IPS-18a (cell line): ENCODE data around the gene FBXW11.

Source experiments
- H3K27ac ChIP-seq: one replicate; pipeline ENCODE4 v1.5.1; 2013; ENCODE audit warnings: low read length
- H3K27me3 ChIP-seq: one replicate; pipeline ENCODE4 v1.6.1; 2013; ENCODE audit warnings: mild to moderate bottlenecking, low read length; ENCODE audit not compliant: control insufficient read depth, insufficient read depth
- H3K36me3 ChIP-seq: one replicate; pipeline ENCODE4 v1.6.1; 2013; ENCODE audit warnings: low read depth, low read length; ENCODE audit not compliant: control insufficient read depth
- H3K4me1 ChIP-seq: one replicate; pipeline ENCODE4 v1.6.1; 2013; ENCODE audit warnings: low read depth, low read length; ENCODE audit not compliant: control insufficient read depth
- H3K4me3 ChIP-seq: one replicate; pipeline ENCODE4 v1.5.1; 2013; ENCODE audit warnings: low read length
- H3K9ac ChIP-seq: one replicate; pipeline ENCODE4 v1.6.1; 2013; ENCODE audit warnings: mild to moderate bottlenecking, low read length, moderate library complexity
- H3K9me3 ChIP-seq: one replicate; pipeline ENCODE4 v1.6.1; 2013; ENCODE audit warnings: low read depth, low read length; ENCODE audit not compliant: control insufficient read depth

Gene FBXW11

GRCh38 chr5:171855265-171855664 is 151.2 kb downstream of the FBXW11 start:
- H3K9me3 ChIP-seq: no peaks in the 10 kb centered on the region

GRCh38 chr5:171852255-171852681 is 154.2 kb downstream of the FBXW11 start:
- no peaks in the 10 kb centered on the region for H3K9me3 ChIP-seq
- H3K27me3 ChIP-seq: no peaks in the 10 kb centered on the region
- H3K36me3 ChIP-seq: no peaks in the 10 kb centered on the region
- peaks cover 4% of the 10 kb centered on the region for H3K4me1 ChIP-seq
- no peak overlapping the region for H3K9ac ChIP-seq
- H3K27ac ChIP-seq: no peak overlapping the region
- H3K4me3 ChIP-seq: no peak overlapping the region

More at GRCh38 chr5:171855265-171855664, 151.2 kb downstream of the FBXW11 start:
- no peaks in the 10 kb centered on the region for H3K27me3 ChIP-seq
- no peaks in the 10 kb centered on the region for H3K36me3 ChIP-seq
- H3K4me3 ChIP-seq: no peak overlapping the region
- peaks cover 4% of the 10 kb centered on the region for H3K4me1 ChIP-seq
- no peak overlapping the region for H3K9ac ChIP-seq
- no peak overlapping the region for H3K27ac ChIP-seq

GRCh38 chr5:171851251-171851650 is 155.2 kb downstream of the FBXW11 start:
- Histone ChIP-seq H3K9me3 (no peaks in the 10 kb centered on the region), H3K4me1 (peaks cover 4% of the 10 kb centered on the region), H3K27ac (no peak overlapping the region), H3K4me3 (no peak overlapping the region), H3K9ac (no peak overlapping the region), H3K36me3 (no peaks in the 10 kb centered on the region), H3K27me3 (no peaks in the 10 kb centered on the region)

- H3K27ac ChIP-seq: no peak overlapping the region
- H3K4me1 ChIP-seq: peaks cover 4% of the 10 kb centered on the region
- no peaks in the 10 kb centered on the region for H3K36me3 ChIP-seq
- no peak overlapping the region for H3K9ac ChIP-seq
- H3K27me3 ChIP-seq: no peaks in the 10 kb centered on the region
- no peak overlapping the region for H3K4me3 ChIP-seq
- no peaks in the 10 kb centered on the region for H3K9me3 ChIP-seq
Observed at GRCh38 chr5:171850324-171850947, 156.0 kb downstream of the FBXW11 start.

GRCh38 chr5:171849585-171850323 is 156.7 kb downstream of the FBXW11 start:
- H3K4me1 ChIP-seq: peaks cover 4% of the 10 kb centered on the region
- no peaks in the 10 kb centered on the region for H3K9me3 ChIP-seq

GRCh38 chr5:171848911-171849520 is 157.4 kb downstream of the FBXW11 start:
- Histone ChIP-seq H3K27me3 (no peaks in the 10 kb centered on the region), H3K4me1 (peaks cover 4% of the 10 kb centered on the region), H3K4me3 (no peak overlapping the region), H3K27ac (no peak overlapping the region), H3K36me3 (no peaks in the 10 kb centered on the region), H3K9ac (no peak overlapping the region), H3K9me3 (no peaks in the 10 kb centered on the region)

More at GRCh38 chr5:171849585-171850323, 156.7 kb downstream of the FBXW11 start:
- no peak overlapping the region for H3K27ac ChIP-seq
- H3K27me3 ChIP-seq: no peaks in the 10 kb centered on the region
- no peak overlapping the region for H3K4me3 ChIP-seq
- no peaks in the 10 kb centered on the region for H3K36me3 ChIP-seq
- H3K9ac ChIP-seq: no peak overlapping the region

- H3K36me3 ChIP-seq: no peaks in the 10 kb centered on the region
- H3K9ac ChIP-seq: no peak overlapping the region
- no peaks in the 10 kb centered on the region for H3K27me3 ChIP-seq
- no peaks in the 10 kb centered on the region for H3K9me3 ChIP-seq
- H3K27ac ChIP-seq: no peak overlapping the region
- peaks cover 4% of the 10 kb centered on the region for H3K4me1 ChIP-seq
- H3K4me3 ChIP-seq: no peak overlapping the region
Observed at GRCh38 chr5:171848486-171848885, 158.0 kb downstream of the FBXW11 start.

GRCh38 chr5:171848006-171848405 is 158.4 kb downstream of the FBXW11 start:
- Histone ChIP-seq H3K9me3 (no peaks in the 10 kb centered on the region), H3K9ac (no peak overlapping the region), H3K4me3 (no peak overlapping the region), H3K4me1 (peaks cover 4% of the 10 kb centered on the region), H3K27me3 (no peaks in the 10 kb centered on the region), H3K36me3 (no peaks in the 10 kb centered on the region), H3K27ac (no peak overlapping the region)

GRCh38 chr5:171847026-171847425 is 159.4 kb downstream of the FBXW11 start:
- H3K4me3 ChIP-seq: no peak overlapping the region
- no peaks in the 10 kb centered on the region for H3K27me3 ChIP-seq
- H3K4me1 ChIP-seq: peaks cover 4% of the 10 kb centered on the region
- no peaks in the 10 kb centered on the region for H3K9me3 ChIP-seq
- H3K27ac ChIP-seq: no peak overlapping the region
- H3K36me3 ChIP-seq: no peaks in the 10 kb centered on the region
- H3K9ac ChIP-seq: no peak overlapping the region

- Histone ChIP-seq H3K9ac (no peak overlapping the region), H3K27me3 (no peaks in the 10 kb centered on the region), H3K27ac (no peak overlapping the region), H3K9me3 (no peaks in the 10 kb centered on the region), H3K4me1 (peaks cover 4% of the 10 kb centered on the region), H3K4me3 (no peak overlapping the region), H3K36me3 (no peaks in the 10 kb centered on the region)
Observed at GRCh38 chr5:171846323-171846722, 160.1 kb downstream of the FBXW11 start.

- H3K4me1 ChIP-seq: peaks cover 2% of the 10 kb centered on the region
- no peak overlapping the region for H3K4me3 ChIP-seq
- no peak overlapping the region for H3K9ac ChIP-seq
- H3K27me3 ChIP-seq: no peaks in the 10 kb centered on the region
- H3K9me3 ChIP-seq: no peaks in the 10 kb centered on the region
- H3K36me3 ChIP-seq: no peaks in the 10 kb centered on the region
- H3K27ac ChIP-seq: no peak overlapping the region
Observed at GRCh38 chr5:171845857-171846256, 160.6 kb downstream of the FBXW11 start.
